Measurements from ENCODE around the gene ZBTB2. TPM values are rescaled to one million over a fixed set of nuclear protein-coding genes. Genes with fewer than 3 reads are reported as not detected.
A peak's percentile ranks its signal among the peaks of the same experiment; 100 is the strongest.
"Not testable (repeated sequence)": the region's sequence is repeated elsewhere in the genome, so short reads cannot be mapped to it uniquely, and the experiment has no call there.

ZBTB2 gene
- total RNA-seq, 2 donors from 2014 or later = 4.8 to 7.9 TPM

GRCh38 chr6:151357758-151358436, 33.5 kb downstream of the ZBTB2 start:
- no peaks in the 10 kb centered on the region for H3K4me1 ChIP-seq
- H3K27me3 ChIP-seq = no peaks in the 10 kb centered on the region
- no peak overlapping the region for H3K4me3 ChIP-seq
- peaks cover 21% of the 10 kb centered on the region for H3K36me3 ChIP-seq
- H3K27ac ChIP-seq = no peak overlapping the region
- DNase-seq (ENCODE audit: low spot score) = no peak
- TF ChIP-seq CTCF (IDR thresholded peaks at IDR 0.05) = no peak
- no peaks in the 10 kb centered on the region for H3K9me3 ChIP-seq

- not testable (repeated sequence) for H3K27me3 ChIP-seq; H3K27ac ChIP-seq; H3K4me1 ChIP-seq; H3K4me3 ChIP-seq; DNase-seq (ENCODE audit: low spot score); H3K9me3 ChIP-seq
- peaks cover 15% of the 10 kb centered on the region for H3K36me3 ChIP-seq
Observed at GRCh38 chr6:151356983-151357382, 34.4 kb downstream of the ZBTB2 start.

GRCh38 chr6:151353795-151354194, 37.6 kb downstream of the ZBTB2 start:
- no peaks in the 10 kb centered on the region for H3K9me3 ChIP-seq
- no peak overlapping the region for H3K27ac ChIP-seq
- H3K36me3 ChIP-seq = peaks cover 15% of the 10 kb centered on the region
- H3K4me1 ChIP-seq = no peaks in the 10 kb centered on the region
- DNase-seq (ENCODE audit: low spot score) = no peak
- no peak overlapping the region for H3K4me3 ChIP-seq
- no peak for TF ChIP-seq CTCF (IDR thresholded peaks at IDR 0.05)
- no peaks in the 10 kb centered on the region for H3K27me3 ChIP-seq

GRCh38 chr6:151352410-151353396, 38.7 kb downstream of the ZBTB2 start:
- Histone ChIP-seq H3K27me3 (no peaks in the 10 kb centered on the region), H3K27ac (no peak overlapping the region), H3K36me3 (peaks cover 15% of the 10 kb centered on the region), H3K9me3 (no peaks in the 10 kb centered on the region), H3K4me1 (no peaks in the 10 kb centered on the region), H3K4me3 (no peak overlapping the region)
- no peak for DNase-seq (ENCODE audit: low spot score)
- TF ChIP-seq CTCF (IDR thresholded peaks at IDR 0.05) = no peak

- Histone ChIP-seq H3K4me1 (no peaks in the 10 kb centered on the region), H3K36me3 (peaks cover 15% of the 10 kb centered on the region), H3K27me3 (no peaks in the 10 kb centered on the region), H3K4me3 (no peak overlapping the region), H3K27ac (no peak overlapping the region), H3K9me3 (no peaks in the 10 kb centered on the region)
- peak; percentile 18 for DNase-seq (ENCODE audit: low spot score)
- TF ChIP-seq CTCF (IDR thresholded peaks at IDR 0.05) = no peak
Observed at GRCh38 chr6:151351731-151352130, 39.6 kb downstream of the ZBTB2 start.

GRCh38 chr6:151351146-151351700, 40.1 kb downstream of the ZBTB2 start:
- H3K27ac ChIP-seq = no peak overlapping the region
- H3K36me3 ChIP-seq = peaks cover 15% of the 10 kb centered on the region
- H3K4me3 ChIP-seq = no peak overlapping the region
- no peaks in the 10 kb centered on the region for H3K9me3 ChIP-seq
- no peaks in the 10 kb centered on the region for H3K27me3 ChIP-seq
- no peaks in the 10 kb centered on the region for H3K4me1 ChIP-seq
- TF ChIP-seq CTCF (IDR thresholded peaks at IDR 0.05) = no peak
- peak; percentile 51 for DNase-seq (ENCODE audit: low spot score)

All from right atrium auricular region (tissue), 2 donors.